ENCODE measurements around the gene PER3. TPM values are rescaled to one million over a fixed set of nuclear protein-coding genes. Genes with fewer than 3 reads are reported as not detected.

PER3 gene
- total RNA-seq, 1 experiment from 2014 or later, result 9.0 TPM

- no peaks in the 10 kb centered on the region; a peak in 1 of 7 replicates for H3K36me3 Mint-ChIP-seq (ENCODE audit: insufficient read depth in 1 of 3, low read depth in 3 of 3)
- Histone ChIP-seq H3K14ac (ENCODE audit: insufficient read depth, low read length) (no peak overlapping the region), H3K4me1 (ENCODE audit: insufficient read depth, low read length) (no peaks in the 10 kb centered on the region), H3T11ph (ENCODE audit: low read length) (no peak overlapping the region), H3K79me1 (ENCODE audit: insufficient read depth, low read depth, low read length, poor library complexity, severe bottlenecking) (no peaks in the 10 kb centered on the region), H3K9ac (ENCODE audit: extremely low read depth, insufficient read length, low read length) (no peak overlapping the region), H3K23me2 (ENCODE audit: insufficient read length, low read depth, low read length, poor library complexity, severe bottlenecking) (no peaks in the 10 kb centered on the region), H2AK5ac (ENCODE audit: insufficient read length, low read length) (no peak overlapping the region), H3K4me2 (ENCODE audit: insufficient read depth, insufficient read length, low read length) (no peak overlapping the region), H3K18ac (ENCODE audit: insufficient read length, low read depth, low read length) (no peak overlapping the region), H2BK20ac (ENCODE audit: low read depth, low read length, poor library complexity, severe bottlenecking) (no peak overlapping the region), H2BK12ac (ENCODE audit: insufficient read length, low read depth, low read length) (no peak overlapping the region), H3K79me2 (ENCODE audit: insufficient read depth, low read length) (no peaks in the 10 kb centered on the region), H2BK120ac (ENCODE audit: low read depth, low read length, poor library complexity, severe bottlenecking) (no peak overlapping the region), H4K5ac (ENCODE audit: insufficient read length, low read depth, low read length) (no peak overlapping the region), H2BK15ac (ENCODE audit: low read depth, low read length) (no peak overlapping the region), H3K27ac (ENCODE audit: insufficient read length, low read depth, low read length) (no peak overlapping the region), H3K23ac (ENCODE audit: insufficient read length, low read depth, low read length) (no peak overlapping the region), H4K20me1 (ENCODE audit: control insufficient read depth, insufficient read depth, insufficient read length) (no peaks in the 10 kb centered on the region), H3K27me3 (ENCODE audit: insufficient read depth, low read length) (no peaks in the 10 kb centered on the region), H2AFZ (ENCODE audit: low read length) (no peak overlapping the region), H3K56ac (ENCODE audit: insufficient read length, low read depth, low read length) (no peak overlapping the region), H4K91ac (ENCODE audit: insufficient read length, low read depth, low read length) (no peak overlapping the region), H3K4ac (ENCODE audit: low read depth, low read length) (no peak overlapping the region), H2BK5ac (ENCODE audit: insufficient read length, low read length) (no peak overlapping the region), H4K8ac (replicated peaks; ENCODE audit: insufficient read length, low read depth, low read length) (no peak overlapping the region), H3K9me3 (ENCODE audit: control insufficient read depth, low read depth, low read length) (no peaks in the 10 kb centered on the region)
- H3K9me3 Mint-ChIP-seq, result no peaks in the 10 kb centered on the region; a peak in 1 of 5 replicates
- no peak for TF ChIP-seq CTCF (conservative IDR thresholded peaks at IDR 0.05)
- H3K4me1 Mint-ChIP-seq, result peaks cover 3 to 6% of the 10 kb centered on the region in 2 experiments; a peak in 3 of 4 replicates
- no peak for DNase-seq
- peaks cover 2% of the 10 kb centered on the region; the same call in 1 of the 2 replicates for H3K27me3 Mint-ChIP-seq (ENCODE audit: low read depth)
- H3K27ac Mint-ChIP-seq, result no peak overlapping the region; a peak in 1 of 7 replicates
- 100% methylated on average over 3 of the region's 13 CpGs for WGBS (ENCODE audit: extremely low coverage, insufficient read length, low lambda C conversion rate)
- H3K4me3 Mint-ChIP-seq, result no peak overlapping the region
Measured at GRCh38 chr1:7893529-7894180, 109.6 kb downstream of the PER3 start.

Other genes with a start within 250 kb of the PER3 start
- gene VAMP3, start 13.0 kb upstream of the PER3 start, total RNA-seq (2021), result 42.9 and 46.8 TPM in 2 replicates
- gene UTS2, start 68.8 kb downstream of the PER3 start, total RNA-seq (2021), result not detected in 2 replicates
- not detected in 2 replicates for gene TNFRSF9, start 156.5 kb downstream of the PER3 start, total RNA-seq (2021)
- 370 and 379 TPM in 2 replicates for gene PARK7, start 177.4 kb downstream of the PER3 start, total RNA-seq (2021)
- gene ERRFI1, start 242.0 kb downstream of the PER3 start, total RNA-seq (2021), result 19.2 and 20.8 TPM in 2 replicates

Data from H9 (cell line).